GM21528 (cell line): Measurements from ENCODE around the gene TRIM50.
"Not testable (repeated sequence)": the region's sequence is repeated elsewhere in the genome, so short reads cannot be mapped to it uniquely, and the experiment has no call there.

Experiments used
- ATAC-seq: cut with Tn5 transposase; IDR thresholded peaks from one replicate; pipeline ENCODE4 v1.9.1; 2021; ENCODE audit warnings: mild to moderate bottlenecking, moderate library complexity; ENCODE audit not compliant: unreplicated experiment, low FRiP score

Gene TRIM50

GRCh38 chr7:73316521-73316920 lies 11.4 kb downstream of the TRIM50 start:
- ATAC-seq: no peak

- no peak for ATAC-seq
Measured at GRCh38 chr7:73314271-73314670, 13.6 kb downstream of the TRIM50 start.

GRCh38 chr7:73313521-73313906 lies 14.4 kb downstream of the TRIM50 start:
- ATAC-seq: no peak

GRCh38 chr7:73312831-73313520 lies 14.9 kb downstream of the TRIM50 start:
- ATAC-seq: no peak

- not testable (repeated sequence) for ATAC-seq
Measured at GRCh38 chr7:73311421-73311820, 16.5 kb downstream of the TRIM50 start.

GRCh38 chr7:73308665-73309214 lies 19.1 kb downstream of the TRIM50 start, which contains the start of gene NSUN5:
Gene NSUN5 (minus strand): TSS chr7:73308826. CDS start chr7:73308790, 36 bp downstream.
- peak; percentile 79 for ATAC-seq

GRCh38 chr7:73308074-73308664 lies 19.7 kb downstream of the TRIM50 start:
- peak; percentile 19 for ATAC-seq

- ATAC-seq: no peak
Measured at GRCh38 chr7:73307436-73307835, 20.4 kb downstream of the TRIM50 start.

GRCh38 chr7:73304612-73305387 lies 23.1 kb downstream of the TRIM50 start:
- ATAC-seq: not testable (repeated sequence)

GRCh38 chr7:73304071-73304470 lies 23.8 kb downstream of the TRIM50 start:
- no peak for ATAC-seq

- ATAC-seq: no peak
Measured at GRCh38 chr7:73303546-73303945, 24.3 kb downstream of the TRIM50 start.

GRCh38 chr7:73302846-73303245 lies 25.0 kb downstream of the TRIM50 start:
- not testable (repeated sequence) for ATAC-seq

GRCh38 chr7:73301108-73301507 lies 26.8 kb downstream of the TRIM50 start:
- not testable (repeated sequence) for ATAC-seq

GRCh38 chr7:73299812-73300211 lies 28.1 kb downstream of the TRIM50 start:
- not testable (repeated sequence) for ATAC-seq

GRCh38 chr7:73297706-73298105 lies 30.2 kb downstream of the TRIM50 start:
- ATAC-seq: not testable (repeated sequence)

- ATAC-seq: not testable (repeated sequence)
Measured at GRCh38 chr7:73297235-73297634, 30.6 kb downstream of the TRIM50 start.

GRCh38 chr7:73277210-73277609 lies 50.7 kb downstream of the TRIM50 start:
- not testable (repeated sequence) for ATAC-seq

- ATAC-seq: not testable (repeated sequence)
Measured at GRCh38 chr7:73267813-73268212, 60.1 kb downstream of the TRIM50 start.

GRCh38 chr7:73266719-73267368 lies 61.0 kb downstream of the TRIM50 start:
- ATAC-seq: peak; percentile 76
